ENCODE results near the gene GSTO2.

GSTO2 gene

GRCh38 chr10:104293011-104293410 lies 24.0 kb downstream of the GSTO2 start:
- DNase-seq (ENCODE audit: low read depth), result no peak
- no peak for TF ChIP-seq CTCF (IDR thresholded peaks at IDR 0.05; ENCODE audit: control insufficient read depth, extremely low read depth, insufficient read depth)
- no peak overlapping the region for H3K4me3 ChIP-seq (ENCODE audit: low read depth, low read length)

GRCh38 chr10:104293781-104294321 lies 24.9 kb downstream of the GSTO2 start:
- no peak for TF ChIP-seq CTCF (IDR thresholded peaks at IDR 0.05; ENCODE audit: control insufficient read depth, extremely low read depth, insufficient read depth)
- H3K4me3 ChIP-seq (ENCODE audit: low read depth, low read length), result no peak overlapping the region
- no peak for DNase-seq (ENCODE audit: low read depth)

DNA sequence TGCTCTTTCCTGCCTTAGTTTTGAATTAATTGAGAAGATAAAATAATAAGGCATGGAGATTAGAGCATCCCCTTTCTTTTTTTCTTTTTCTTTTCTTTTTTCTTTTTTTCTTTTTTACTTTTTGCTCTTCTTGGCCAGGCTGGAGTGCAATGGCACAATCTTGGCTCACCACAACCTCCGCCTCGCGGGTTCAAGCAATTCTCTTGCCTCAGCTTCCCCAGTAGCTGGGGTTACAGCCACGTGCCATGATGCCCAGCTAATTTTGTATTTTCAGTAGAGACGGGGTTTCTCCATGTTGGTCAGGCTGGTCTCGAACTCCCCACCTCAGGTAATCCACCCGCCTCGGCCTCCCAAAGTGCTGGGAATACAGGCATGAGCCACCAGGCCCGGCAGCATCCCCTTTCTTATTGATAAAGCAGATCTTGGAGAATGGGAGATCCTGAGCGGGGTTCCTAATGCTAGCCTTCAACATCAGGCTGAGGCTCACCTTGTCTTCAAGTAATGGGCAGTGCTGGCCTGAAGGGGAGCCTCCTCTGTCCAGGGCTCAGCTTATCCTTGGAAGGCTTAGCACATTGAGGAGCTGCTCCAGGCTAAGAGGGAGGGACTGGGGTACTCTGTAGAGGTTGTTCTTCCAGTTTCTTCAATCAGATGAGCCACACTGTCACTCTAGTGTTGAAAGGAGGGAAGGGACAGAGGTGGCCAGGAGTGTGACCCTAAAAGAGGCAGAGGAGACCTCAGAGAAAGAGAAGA lies 27.9 kb downstream of the GSTO2 start:
- no peak for DNase-seq (ENCODE audit: low read depth)
- H3K4me3 ChIP-seq (ENCODE audit: low read depth, low read length), result no peak overlapping the region
- TF ChIP-seq CTCF (IDR thresholded peaks at IDR 0.05; ENCODE audit: control insufficient read depth, extremely low read depth, insufficient read depth), result no peak

DNA sequence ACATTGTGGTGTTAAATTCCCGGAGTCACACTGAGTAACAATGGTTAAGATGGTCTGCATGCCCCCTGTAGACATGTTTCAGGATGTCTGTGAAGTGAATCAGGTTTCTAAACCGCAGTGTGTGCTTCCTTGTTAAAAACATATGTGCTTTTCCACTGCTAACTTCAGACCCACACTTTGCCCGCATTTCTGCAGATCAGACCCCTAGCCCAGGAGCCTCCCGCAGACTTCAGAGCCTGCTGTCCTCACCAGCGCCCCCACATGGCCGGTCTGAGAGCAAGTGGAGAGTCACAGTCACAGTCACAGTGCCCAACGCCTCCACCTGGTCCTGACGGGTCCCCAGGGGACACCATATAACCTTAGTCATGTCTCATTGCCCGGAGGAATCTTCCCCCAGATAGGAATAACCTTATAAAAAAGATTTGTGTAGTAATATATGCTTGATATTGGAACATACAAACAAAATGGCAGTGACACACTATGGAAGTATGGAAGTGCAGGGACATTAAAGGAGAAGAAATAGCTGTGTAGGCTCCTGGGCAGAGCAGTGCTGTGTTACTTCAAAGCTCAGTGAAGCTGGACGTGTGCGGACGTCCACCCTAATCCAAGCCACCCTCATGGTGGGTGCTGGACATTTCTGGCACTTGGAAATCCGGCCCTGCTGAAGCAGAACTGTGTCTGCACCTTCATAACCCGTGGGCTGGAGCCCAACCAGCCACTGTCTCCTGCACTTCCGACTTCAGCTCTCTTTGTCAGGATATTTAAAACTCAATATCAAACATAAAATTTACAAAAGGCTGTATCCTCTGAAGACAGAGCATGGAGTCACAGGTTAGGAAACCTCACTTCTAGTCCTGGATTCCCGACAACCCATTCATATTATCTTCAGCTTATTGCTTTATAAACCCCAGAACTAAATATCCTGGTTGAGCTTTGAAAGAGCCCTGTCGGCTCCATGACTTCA lies 29.0 kb downstream of the GSTO2 start:
- DNase-seq (ENCODE audit: low read depth), result no peak
- peak; percentile 34 for TF ChIP-seq CTCF (IDR thresholded peaks at IDR 0.05; ENCODE audit: control insufficient read depth, extremely low read depth, insufficient read depth)
- no peak overlapping the region for H3K4me3 ChIP-seq (ENCODE audit: low read depth, low read length)

DNA sequence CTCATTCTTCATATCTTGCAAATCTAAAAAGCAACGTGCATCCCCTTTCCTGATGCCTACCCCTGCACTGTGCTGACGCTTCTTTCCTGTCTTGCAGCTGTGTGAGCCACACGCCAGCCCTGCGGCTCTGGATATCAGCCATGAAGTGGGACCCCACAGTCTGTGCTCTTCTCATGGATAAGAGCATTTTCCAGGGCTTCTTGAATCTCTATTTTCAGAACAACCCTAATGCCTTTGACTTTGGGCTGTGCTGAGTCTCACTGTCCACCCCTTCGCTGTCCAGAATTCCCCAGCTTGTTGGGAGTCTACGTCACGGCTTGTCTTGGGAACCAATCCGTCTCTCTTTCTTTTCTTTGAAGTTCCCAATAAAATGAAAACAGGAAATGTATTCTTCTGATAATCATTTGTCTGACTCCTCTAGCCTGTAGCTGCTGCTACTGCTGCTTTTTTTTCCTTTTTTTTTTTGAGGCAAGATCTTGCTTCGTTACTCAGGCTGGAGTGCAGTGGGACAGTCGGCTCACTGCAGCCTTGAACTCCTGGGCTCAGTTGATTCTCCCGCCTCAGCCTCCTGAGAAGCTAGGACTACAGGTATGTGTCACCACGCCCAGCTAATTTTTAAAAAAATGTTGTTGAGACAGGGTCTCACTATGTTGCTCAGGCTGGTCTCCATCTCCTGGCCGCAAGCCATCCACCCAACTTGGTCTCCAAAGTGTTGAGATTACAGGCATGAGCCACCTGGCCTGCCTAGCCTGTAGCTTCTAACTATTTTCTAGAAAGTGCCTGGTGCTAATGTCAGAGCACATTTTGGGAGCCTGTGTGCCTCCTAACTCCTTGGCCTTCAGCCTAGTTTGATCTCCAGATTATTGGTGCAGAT lies 30.3 kb downstream of the GSTO2 start:
- no peak for TF ChIP-seq CTCF (IDR thresholded peaks at IDR 0.05; ENCODE audit: control insufficient read depth, extremely low read depth, insufficient read depth)
- DNase-seq (ENCODE audit: low read depth), result no peak
- no peak overlapping the region for H3K4me3 ChIP-seq (ENCODE audit: low read depth, low read length)

DNA sequence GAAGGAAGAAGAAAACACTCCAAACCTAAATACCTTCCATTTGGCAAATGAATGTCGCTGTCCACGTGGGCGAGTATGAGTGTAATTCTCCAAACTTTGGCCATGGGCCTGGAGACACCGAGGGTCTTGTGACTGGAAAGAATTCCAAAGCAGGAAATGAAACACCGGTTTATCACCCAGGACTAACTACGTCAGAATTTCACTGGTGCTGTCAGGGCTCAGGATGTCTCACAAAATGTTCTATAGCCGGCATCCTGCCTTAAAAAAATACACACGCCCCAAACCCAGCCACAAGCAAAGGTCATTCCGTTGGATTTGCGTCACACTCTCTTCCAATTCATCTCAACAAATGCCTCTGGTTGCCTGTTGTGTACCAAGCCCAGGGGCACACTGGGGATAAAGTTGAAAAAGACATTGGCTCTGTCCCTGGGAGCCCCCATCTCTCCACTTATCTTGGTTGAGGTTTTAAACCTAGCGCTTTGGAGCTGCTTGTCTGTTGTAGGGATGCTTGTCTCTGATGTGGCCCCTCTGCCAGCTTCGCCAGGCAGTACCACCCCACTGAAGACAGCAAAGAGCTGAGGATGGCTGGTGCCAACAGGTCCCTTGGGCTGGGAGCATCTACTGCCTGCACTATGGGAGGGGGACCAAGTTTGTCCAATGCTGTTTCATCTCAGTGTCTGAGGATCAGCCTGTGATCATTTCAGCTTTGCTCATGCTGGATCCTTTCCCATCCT lies 31.2 kb downstream of the GSTO2 start:
- DNase-seq (ENCODE audit: low read depth), result no peak
- TF ChIP-seq CTCF (IDR thresholded peaks at IDR 0.05; ENCODE audit: control insufficient read depth, extremely low read depth, insufficient read depth), result no peak
- no peak overlapping the region for H3K4me3 ChIP-seq (ENCODE audit: low read depth, low read length)

Measured in LNCaP clone FGC (cell line).